Amygdala (tissue), 56 donors: ENCODE measurements around the gene ARL4A.
"Not testable (repeated sequence)": the region's sequence is repeated elsewhere in the genome, so short reads cannot be mapped to it uniquely, and the experiment has no call there.

Source experiments
- DNase-seq, 56 donors: peaks; one replicate each; lab custom pipeline; 2025; lab: John Stamatoyannopoulos, UW

The ARL4A gene

GRCh38 chr7:12686891-12687717 lies at the start of gene ARL4A:
ARL4A (plus strand) TSS chr7:12687633; CDS start chr7:12688255, 622 bp downstream.
- peak; percentile 66 to 99 (median 96) for DNase-seq

DNA sequence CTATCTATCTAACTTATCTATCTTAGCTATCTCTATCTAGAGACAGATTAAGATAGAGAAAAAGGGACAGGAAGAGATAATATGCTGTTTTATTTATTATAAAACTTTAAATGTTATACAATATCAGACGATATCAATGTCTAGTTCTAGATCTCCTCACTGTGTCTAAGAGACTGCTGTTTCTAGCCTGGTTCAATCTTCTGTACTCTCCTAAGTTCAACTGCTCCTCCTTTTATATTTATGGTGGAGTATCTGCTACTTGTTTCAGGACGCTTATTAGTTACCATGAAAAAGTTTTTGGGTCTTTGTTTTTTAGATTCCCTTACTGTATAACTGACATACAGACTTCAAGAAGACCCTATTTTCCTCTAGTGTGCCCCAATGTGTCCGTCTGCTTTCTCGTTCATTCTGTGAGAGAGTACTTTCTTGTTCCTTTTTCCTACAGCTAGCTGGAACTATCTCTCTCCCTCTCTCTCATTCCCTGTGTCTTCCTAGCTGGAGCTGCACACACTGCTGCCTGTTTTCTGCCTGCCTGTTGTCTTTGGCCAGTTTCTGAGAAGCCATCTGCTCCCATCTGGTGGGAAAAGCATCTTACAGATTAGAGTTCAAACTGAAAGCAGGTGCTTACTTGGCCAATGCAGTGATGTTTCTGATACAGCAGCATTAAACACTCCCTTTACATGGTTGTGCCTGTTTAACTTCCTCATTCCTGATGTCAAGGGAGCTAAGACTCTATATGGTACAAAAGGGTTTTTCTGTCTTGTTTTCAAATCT lies 49.4 kb upstream of the ARL4A start:
- DNase-seq, result peak in 3 of 56 donors; percentile 1 to 4 (median 2)

- peak in 1 of 56 donors; percentile 12 for DNase-seq
Measured at GRCh38 chr7:12638851-12639456, 48.5 kb upstream of the ARL4A start.

DNA sequence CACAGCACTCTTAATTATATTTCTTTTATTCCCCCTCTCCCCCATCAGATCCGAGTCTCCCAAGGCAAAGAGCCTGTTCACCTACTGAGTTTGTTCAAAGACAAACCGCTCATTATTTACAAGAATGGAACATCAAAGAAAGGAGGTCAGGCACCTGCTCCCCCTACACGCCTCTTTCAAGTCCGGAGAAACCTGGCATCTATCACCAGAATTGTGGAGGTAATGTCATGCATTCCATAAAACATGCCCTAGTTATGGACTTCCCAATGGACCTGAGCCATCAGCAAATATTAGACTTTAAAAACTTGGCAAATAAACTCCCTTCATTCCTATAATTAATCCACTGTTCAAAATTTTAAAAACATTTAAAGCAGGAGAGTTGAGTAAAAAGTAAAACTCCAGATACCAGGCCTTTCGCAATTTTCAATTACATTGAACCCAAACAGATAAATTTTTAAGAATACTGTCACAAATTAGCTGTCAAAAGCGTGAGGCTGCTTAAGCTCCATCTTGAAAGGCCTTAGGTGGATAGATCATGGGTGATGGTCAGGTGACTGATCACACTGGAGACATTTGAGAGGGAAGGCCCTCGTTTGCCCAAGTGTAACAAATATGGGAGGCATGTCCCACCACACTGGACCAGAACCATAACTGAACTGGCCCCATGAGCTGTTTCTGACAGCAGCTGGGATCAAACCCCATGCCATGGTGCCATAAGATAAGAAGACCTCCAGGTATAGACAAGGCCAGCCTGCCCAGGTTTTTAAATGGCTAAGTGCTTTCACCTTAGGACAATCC lies 46.9 kb upstream of the ARL4A start:
- DNase-seq, result no peak

DNA sequence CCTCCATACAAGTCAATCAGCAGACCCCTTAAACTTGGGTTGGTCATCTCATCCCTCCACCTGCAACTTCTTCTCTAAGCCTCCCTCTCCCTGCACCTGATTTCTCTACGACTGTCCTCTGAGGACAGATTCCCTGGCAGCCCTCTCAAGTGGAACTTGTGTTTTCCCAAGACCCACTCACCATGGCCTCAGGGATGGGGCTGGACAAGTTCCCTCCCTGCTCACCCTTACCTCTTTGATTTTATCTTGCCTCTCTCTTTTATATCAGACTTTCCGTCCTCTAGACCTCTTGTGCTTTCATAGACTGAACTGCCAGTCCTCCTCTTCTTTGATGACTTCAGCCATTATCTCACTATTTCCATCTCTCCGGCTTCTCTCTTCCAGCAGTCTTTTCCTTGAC lies 46.2 kb upstream of the ARL4A start:
- no peak for DNase-seq

- no peak for DNase-seq
Measured at GRCh38 chr7:12642508-12642907, 44.9 kb upstream of the ARL4A start.

DNA sequence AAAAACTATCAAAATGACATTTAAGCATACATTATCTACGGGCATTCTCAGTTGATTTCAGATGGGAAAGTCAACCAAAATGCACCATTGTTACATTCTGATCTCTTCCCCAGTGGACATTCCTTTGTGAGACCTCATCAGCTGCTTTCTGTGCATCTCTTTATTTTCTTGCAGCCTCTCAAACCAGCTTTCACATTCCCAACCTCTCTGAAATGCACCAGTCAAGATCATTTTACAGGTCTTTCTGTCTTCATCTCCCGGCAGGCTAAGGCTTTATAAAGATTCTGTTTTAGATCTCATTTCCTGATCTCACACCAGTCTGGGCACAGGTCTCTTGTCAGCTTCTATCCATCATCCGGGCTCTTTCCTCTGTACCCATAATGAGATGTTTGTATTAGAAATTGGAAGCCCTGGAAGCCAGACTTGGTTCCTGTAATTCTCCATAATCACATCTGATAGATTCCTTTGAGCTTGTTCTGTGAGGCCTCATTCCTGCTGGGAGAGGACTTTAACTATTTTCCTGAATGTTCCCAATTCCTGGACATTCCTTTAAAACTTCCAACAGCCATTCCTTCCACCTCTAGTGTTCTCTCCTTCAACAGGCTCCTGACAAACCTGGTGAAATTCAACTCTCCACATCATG lies 44.3 kb upstream of the ARL4A start:
- no peak for DNase-seq

- DNase-seq, result no peak
Measured at GRCh38 chr7:12643644-12644043, 43.8 kb upstream of the ARL4A start.

DNA sequence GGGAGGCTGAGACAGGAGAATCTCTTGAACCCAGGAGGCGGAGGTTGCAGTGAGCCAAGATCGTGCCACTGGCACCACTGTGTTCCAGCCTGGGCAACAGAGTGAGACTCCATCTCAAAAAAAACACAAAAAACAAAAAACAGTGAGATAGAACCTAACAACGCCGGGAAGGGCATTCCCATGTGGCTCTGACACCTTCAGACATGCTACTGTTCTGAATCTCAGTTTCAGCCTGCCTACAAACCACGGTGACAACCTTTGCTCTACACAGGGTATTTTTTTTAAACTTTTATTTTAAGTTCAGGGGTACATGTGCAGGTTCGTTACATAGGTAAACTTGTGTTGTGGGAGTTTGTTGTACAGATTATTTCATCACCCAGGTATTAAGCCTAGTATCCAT lies 42.2 kb upstream of the ARL4A start:
- DNase-seq, result not testable (repeated sequence)

DNA sequence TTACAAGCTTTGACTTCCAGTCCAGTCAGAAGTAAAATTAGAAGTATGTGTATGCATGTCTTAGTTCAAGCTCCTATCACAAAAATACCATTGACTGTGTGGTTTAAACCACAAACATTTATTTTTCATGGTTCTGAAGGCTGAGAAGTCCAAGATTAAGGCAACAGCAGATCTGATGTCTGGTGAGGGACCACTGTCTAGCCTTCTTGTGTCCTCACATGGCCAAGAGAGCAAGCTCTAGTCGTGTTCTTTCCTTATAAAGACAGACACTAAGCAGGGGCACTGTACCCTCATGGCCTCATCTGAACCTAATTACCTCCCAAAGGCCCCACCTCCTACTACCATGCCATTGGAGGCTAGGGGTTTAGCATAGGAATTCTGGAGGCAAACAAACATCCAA lies 41.3 kb upstream of the ARL4A start:
- DNase-seq, result no peak

GRCh38 chr7:12647364-12648219 lies 39.8 kb upstream of the ARL4A start:
- DNase-seq, result no peak

GRCh38 chr7:12648704-12649261 lies 38.6 kb upstream of the ARL4A start:
- no peak for DNase-seq

DNA sequence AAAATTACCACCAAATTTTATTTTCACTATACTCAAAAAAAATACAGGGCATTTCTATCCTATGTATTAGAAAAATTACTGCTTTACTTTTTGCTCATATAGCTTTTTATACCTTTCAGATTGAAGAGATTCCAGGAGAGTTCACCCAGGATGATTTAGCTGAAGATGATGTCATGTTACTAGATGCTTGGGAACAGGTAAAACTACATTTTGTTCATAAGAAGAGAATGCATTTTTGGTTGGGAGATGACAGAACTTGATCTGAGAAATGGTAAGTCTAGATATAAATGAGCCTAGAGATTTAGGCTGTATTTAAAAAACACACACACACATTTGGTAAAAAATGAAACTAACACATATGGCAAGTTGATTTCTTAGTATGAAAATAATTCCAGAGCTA lies 38.1 kb upstream of the ARL4A start:
- no peak for DNase-seq

DNA sequence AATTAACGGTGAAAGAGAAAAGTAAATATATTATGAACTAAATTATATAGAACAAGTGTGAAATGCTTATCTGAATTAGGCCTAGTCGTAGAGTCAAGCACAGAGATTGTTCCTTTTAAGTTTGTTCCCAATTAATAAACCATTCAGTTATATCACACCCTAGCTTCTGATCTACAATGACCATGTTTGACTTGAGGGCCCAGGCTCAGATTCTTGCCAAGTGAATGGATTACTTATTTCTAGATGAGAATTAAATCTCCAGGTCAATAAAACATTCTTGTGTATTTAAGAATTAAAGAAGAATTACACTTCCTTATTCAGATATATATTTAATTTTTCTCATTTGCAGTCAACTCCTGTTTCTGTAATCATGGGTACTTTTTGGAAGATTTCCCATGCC lies 37.4 kb upstream of the ARL4A start:
- no peak for DNase-seq

DNA sequence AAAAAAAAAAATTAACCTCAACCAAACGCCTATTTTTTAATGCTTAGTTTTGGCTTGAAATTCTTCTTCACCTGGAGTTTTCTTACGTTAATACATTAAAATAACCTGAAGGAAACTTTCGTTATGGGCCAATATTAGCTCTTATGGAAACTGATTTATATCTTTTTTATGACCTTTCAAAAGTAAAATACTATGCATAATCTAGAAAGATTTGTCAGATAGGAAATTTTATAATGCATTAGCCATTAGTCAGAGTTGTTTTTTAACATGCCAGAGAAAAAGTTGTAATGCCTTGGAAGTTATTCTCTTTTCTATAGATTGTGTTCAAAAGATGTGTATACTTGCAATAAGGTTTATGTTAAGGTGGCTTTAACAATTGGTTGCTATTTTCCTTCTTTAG lies 34.3 kb upstream of the ARL4A start:
- DNase-seq, result no peak

DNA sequence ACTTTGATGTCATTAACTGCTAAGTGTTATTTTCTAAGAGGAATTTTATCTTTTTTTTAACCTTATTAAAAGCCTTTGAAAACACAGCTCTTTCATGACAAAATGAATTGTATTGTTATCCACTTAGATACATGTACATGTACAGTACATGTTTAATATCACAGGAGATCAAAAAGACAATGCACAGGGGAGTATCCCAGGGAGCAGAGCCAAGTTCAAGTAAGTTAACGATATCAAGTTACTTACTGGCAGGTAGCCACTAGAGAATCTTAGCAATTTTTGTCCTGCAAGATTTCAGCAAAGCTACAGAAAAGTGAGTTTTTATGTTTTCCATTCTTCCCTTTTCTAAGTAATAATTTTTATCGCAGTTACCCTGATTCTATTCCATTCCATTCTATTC lies 33.9 kb upstream of the ARL4A start:
- DNase-seq, result no peak

- DNase-seq, result no peak
Measured at GRCh38 chr7:12655161-12655560, 32.3 kb upstream of the ARL4A start.

- not testable (repeated sequence) for DNase-seq
Measured at GRCh38 chr7:12660423-12660822, 27.0 kb upstream of the ARL4A start.

DNA sequence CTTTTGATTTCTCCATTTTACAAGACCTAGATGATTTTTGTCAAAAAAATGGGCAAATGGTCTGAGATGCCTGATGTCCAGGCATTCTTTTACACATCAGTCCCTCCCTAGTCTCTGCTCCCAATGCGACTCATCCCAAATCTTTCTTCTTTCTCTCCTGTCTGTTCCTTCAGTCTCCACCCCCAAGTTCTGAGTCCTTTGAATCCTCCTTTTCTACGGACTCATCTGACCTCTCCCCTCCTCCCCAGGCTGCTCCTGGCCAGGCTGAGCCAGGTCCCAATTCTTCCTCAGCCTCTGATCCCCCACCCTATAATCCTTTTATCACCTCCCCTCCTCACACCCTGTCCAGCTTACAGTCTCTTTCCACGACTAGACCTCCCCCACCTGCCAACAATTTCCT lies 26.4 kb upstream of the ARL4A start:
- not testable (repeated sequence) for DNase-seq
